Liver (tissue), 10 donors: ENCODE results near the gene TFR2. TPM values are rescaled to one million over a fixed set of nuclear protein-coding genes. Genes with fewer than 3 reads are reported as not detected.
A peak's percentile ranks its signal among the peaks of the same experiment; 100 is the strongest.

Experiments used
- DNase-seq: peaks from one replicate; pipeline ENCODE4 v3.0.0-alpha.2; 2017; ENCODE audit warnings: low spot score
- H3K27ac ChIP-seq, 2 donors: one replicate each; pipeline ENCODE4 v1.7.0; 2013; ENCODE audit warnings: inconsistent platforms in 2 of 2, low read length in 2 of 2, control low read depth in 1 of 2, low read depth in 1 of 2, mild to moderate bottlenecking in 1 of 2
- H3K27me3 ChIP-seq, 4 donors: one replicate each; pipeline versions ENCODE4 v1.6.1 to v1.7.0; 2013; ENCODE audit warnings: low read length in 3 of 4, inconsistent platforms in 1 of 4, mild to moderate bottlenecking in 1 of 4, moderate library complexity in 1 of 4; ENCODE audit not compliant: control insufficient read depth in 4 of 4, insufficient read depth in 4 of 4
- H3K36me3 ChIP-seq, 4 donors: one replicate each; pipeline versions ENCODE4 v1.6.1 to v1.7.0; 2013; ENCODE audit warnings: low read length in 3 of 4, mild to moderate bottlenecking in 3 of 4, low read depth in 1 of 4, moderate library complexity in 1 of 4; ENCODE audit not compliant: control insufficient read depth in 4 of 4, insufficient read depth in 3 of 4
- H3K4me1 ChIP-seq, 4 donors: one replicate each; pipeline versions ENCODE4 v1.6.1 to v1.7.0; 2013; ENCODE audit warnings: low read length in 3 of 4, mild to moderate bottlenecking in 3 of 4, moderate library complexity in 1 of 4; ENCODE audit not compliant: control insufficient read depth in 4 of 4, insufficient read depth in 4 of 4
- H3K4me3 ChIP-seq, 3 donors: one replicate each; pipeline versions ENCODE4 v1.6.1 to v1.7.0; 2013; ENCODE audit warnings: low read length in 3 of 3, control low read depth in 1 of 3, low read depth in 1 of 3, mild to moderate bottlenecking in 1 of 3
- H3K9ac ChIP-seq, 2 donors: one replicate each; pipeline ENCODE4 v1.7.0; 2013; ENCODE audit warnings: low read length in 2 of 2, mild to moderate bottlenecking in 2 of 2, moderate library complexity in 2 of 2, control low read depth in 1 of 2, low read depth in 1 of 2
- H3K9me3 ChIP-seq, 4 donors: one replicate each; pipeline versions ENCODE4 v1.6.1 to v1.7.0; 2013; ENCODE audit warnings: low read length in 3 of 4; ENCODE audit not compliant: control insufficient read depth in 4 of 4
- EGR1 ChIP-seq, 2 donors: IDR thresholded peaks; 2 replicates each; pipeline ENCODE4 v1.6.1; 2016 to 2018; ENCODE audit warnings: antibody characterized with exemption in 2 of 2, low read depth in 2 of 2
- FOXA1 ChIP-seq: IDR thresholded peaks from 2 replicates; pipeline ENCODE4 v1.6.1; 2016; ENCODE audit warnings: antibody characterized with exemption
- GABPA ChIP-seq, 2 donors: IDR thresholded peaks in 1 of 2; conservative IDR thresholded peaks in 1 of 2; 2 replicates each; pipeline ENCODE4 v1.6.1; 2016; ENCODE audit warnings: antibody characterized with exemption in 2 of 2, mild to moderate bottlenecking in 1 of 2, moderate library complexity in 1 of 2
- JUND ChIP-seq, 2 donors: IDR thresholded peaks; 2 replicates each; pipeline ENCODE4 v1.6.1; 2016; ENCODE audit warnings: antibody characterized with exemption in 2 of 2
- RAD21 ChIP-seq, 2 donors: IDR thresholded peaks; 2 replicates each; pipeline ENCODE4 v1.6.1; 2016; ENCODE audit warnings: antibody characterized with exemption in 2 of 2, mild to moderate bottlenecking in 2 of 2
- RXRA ChIP-seq, 2 donors: IDR thresholded peaks; 2 replicates each; pipeline ENCODE4 v1.6.1; 2017 to 2018; ENCODE audit warnings: antibody characterized with exemption in 2 of 2, mild to moderate bottlenecking in 1 of 2
- TAF1 ChIP-seq: conservative IDR thresholded peaks from 2 replicates; pipeline ENCODE4 v1.6.1; 2016; ENCODE audit warnings: antibody characterized with exemption, mild to moderate bottlenecking
- YY1 ChIP-seq: IDR thresholded peaks from 2 replicates; pipeline ENCODE4 v1.6.1; 2016; ENCODE audit warnings: antibody characterized with exemption, mild to moderate bottlenecking
- WGBS: extraction: QIAGEN DNeasy Blood & Tissue Kit; methylation state at CpG from one replicate; pipeline ENCODE4 v1.1.7; 2013; 5-methylcytosine and 5-hydroxymethylcytosine counted together
- polyA plus RNA-seq, 2 donors: library from polyadenylated mRNA; stranded (reverse) in 1 of 2; unstranded in 1 of 2; fragments of 200-250 nt in 1 of 2; fragments of >200 nt in 1 of 2; fragmentation: Nextera tagmentation in 1 of 2; extraction: Ambion mirVana in 1 of 2; gene quantifications; one replicate each; pipeline versions ENCODE4 v1.2.1 to v1.2.3, GENCODE V29; 2013 to 2015
- small RNA-seq: library from RNA; depleted of rRNA; stranded (forward); fragments of <200 nt; gene quantifications from one replicate; pipeline ENCODE3, GENCODE V24; 2014
- total RNA-seq, 2 donors: library from RNA; depleted of rRNA; stranded (reverse); fragments of >200 nt; gene quantifications; one replicate each; pipeline ENCODE4 v1.2.3, GENCODE V29; 2014
- TF ChIP-seq, protein P1 (sequence below): IDR thresholded peaks from 2 replicates; pipeline ENCODE4 v1.6.1; 2016; ENCODE audit warnings: antibody characterized with exemption, mild to moderate bottlenecking
- TF ChIP-seq, protein P2 (sequence below): IDR thresholded peaks from 2 replicates; pipeline ENCODE4 v1.6.1; 2016; ENCODE audit warnings: antibody characterized with exemption
- TF ChIP-seq, protein P3 (sequence below): IDR thresholded peaks from 2 replicates; pipeline ENCODE4 v1.6.1; 2016; ENCODE audit warnings: antibody characterized with exemption
- donor health status: healthy.
- donor health status: healthy.
- donor health status: healthy.
- donor health status: healthy.
- donor health status: healthy.

Gene TFR2
- total and polyA plus RNA-seq, 4 donors = 276 to 663 (median 356) TPM

DNA sequence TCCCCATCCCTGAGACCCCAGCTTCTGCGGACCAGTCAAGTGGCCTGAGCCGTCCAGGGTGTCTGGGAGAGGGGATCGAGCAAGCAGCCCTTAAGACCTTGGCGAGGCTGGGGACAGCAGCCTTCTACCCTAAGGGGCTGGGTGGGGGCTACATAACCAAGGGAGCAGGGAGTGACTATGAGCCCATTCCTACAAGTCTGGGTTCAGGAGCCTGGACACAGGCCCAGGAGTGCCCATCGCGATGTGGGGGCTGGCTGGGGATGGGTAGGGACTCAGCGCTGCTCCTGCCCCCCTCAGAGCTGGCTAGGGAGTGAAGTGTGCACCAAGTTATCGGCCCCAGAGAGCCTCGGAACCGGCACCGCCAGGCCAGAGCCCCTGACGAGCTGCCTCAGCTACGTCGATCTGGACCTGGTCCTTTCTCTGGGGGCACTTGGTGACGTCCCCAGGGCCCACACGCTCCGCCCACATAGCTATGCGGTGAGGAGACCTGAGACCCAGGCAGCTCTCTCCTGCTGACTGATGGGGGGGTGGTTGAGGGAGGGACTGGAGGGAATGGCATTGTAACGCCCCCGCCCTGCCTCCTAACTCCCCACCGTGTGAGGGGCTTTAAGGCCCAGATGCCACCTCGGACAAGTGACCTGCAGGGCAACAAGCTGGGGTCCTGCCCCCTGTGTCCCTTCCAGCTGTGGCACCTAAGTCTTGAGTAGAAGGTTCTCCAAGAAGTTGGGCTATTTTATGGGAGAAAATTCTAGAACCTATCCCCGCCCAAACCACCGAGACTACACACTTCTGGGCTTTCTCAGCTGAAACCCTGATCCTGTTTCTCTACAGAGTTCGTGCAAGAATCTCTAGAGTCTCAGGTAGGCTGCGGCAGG, 70.2 kb downstream of the TFR2 start:
- H3K27ac ChIP-seq = peak overlapping the region; percentile 20 to 51
- 53% methylated on average over 26 of the region's 26 CpGs for WGBS
- H3K9me3 ChIP-seq = no peaks in the 10 kb centered on the region
- H3K4me1 ChIP-seq = peaks cover 20 to 61% (median 45%) of the 10 kb centered on the region in 4 donors
- H3K4me3 ChIP-seq = no peak overlapping the region
- peaks cover 0 to 4% (median 3%) of the 10 kb centered on the region in 4 donors for H3K36me3 ChIP-seq
- H3K9ac ChIP-seq = no peak overlapping the region
- no peak for TF ChIP-seq GABPA (IDR thresholded peaks at IDR 0.05 in 1 of 2, conservative IDR thresholded peaks at IDR 0.05 in 1 of 2)
- no peak for TF ChIP-seq RAD21 (IDR thresholded peaks at IDR 0.05)
- TF ChIP-seq, protein P1, sequence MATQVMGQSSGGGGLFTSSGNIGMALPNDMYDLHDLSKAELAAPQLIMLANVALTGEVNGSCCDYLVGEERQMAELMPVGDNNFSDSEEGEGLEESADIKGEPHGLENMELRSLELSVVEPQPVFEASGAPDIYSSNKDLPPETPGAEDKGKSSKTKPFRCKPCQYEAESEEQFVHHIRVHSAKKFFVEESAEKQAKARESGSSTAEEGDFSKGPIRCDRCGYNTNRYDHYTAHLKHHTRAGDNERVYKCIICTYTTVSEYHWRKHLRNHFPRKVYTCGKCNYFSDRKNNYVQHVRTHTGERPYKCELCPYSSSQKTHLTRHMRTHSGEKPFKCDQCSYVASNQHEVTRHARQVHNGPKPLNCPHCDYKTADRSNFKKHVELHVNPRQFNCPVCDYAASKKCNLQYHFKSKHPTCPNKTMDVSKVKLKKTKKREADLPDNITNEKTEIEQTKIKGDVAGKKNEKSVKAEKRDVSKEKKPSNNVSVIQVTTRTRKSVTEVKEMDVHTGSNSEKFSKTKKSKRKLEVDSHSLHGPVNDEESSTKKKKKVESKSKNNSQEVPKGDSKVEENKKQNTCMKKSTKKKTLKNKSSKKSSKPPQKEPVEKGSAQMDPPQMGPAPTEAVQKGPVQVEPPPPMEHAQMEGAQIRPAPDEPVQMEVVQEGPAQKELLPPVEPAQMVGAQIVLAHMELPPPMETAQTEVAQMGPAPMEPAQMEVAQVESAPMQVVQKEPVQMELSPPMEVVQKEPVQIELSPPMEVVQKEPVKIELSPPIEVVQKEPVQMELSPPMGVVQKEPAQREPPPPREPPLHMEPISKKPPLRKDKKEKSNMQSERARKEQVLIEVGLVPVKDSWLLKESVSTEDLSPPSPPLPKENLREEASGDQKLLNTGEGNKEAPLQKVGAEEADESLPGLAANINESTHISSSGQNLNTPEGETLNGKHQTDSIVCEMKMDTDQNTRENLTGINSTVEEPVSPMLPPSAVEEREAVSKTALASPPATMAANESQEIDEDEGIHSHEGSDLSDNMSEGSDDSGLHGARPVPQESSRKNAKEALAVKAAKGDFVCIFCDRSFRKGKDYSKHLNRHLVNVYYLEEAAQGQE = no peak
- no peak for TF ChIP-seq RXRA (IDR thresholded peaks at IDR 0.05)
- no peak for TF ChIP-seq TAF1
- no peak for TF ChIP-seq EGR1 (IDR thresholded peaks at IDR 0.05; ENCODE audit: low read depth in 2 of 2)
- TF ChIP-seq, protein P2, sequence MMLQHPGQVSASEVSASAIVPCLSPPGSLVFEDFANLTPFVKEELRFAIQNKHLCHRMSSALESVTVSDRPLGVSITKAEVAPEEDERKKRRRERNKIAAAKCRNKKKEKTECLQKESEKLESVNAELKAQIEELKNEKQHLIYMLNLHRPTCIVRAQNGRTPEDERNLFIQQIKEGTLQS = no peak
- no peak for TF ChIP-seq YY1
- no peak for TF ChIP-seq FOXA1
- TF ChIP-seq JUND (IDR thresholded peaks at IDR 0.05) = no peak
- TF ChIP-seq, protein P3, sequence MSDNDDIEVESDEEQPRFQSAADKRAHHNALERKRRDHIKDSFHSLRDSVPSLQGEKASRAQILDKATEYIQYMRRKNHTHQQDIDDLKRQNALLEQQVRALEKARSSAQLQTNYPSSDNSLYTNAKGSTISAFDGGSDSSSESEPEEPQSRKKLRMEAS = no peak
- no peak for DNase-seq
- no peaks in the 10 kb centered on the region for H3K27me3 ChIP-seq

Small RNA genes within 50 kb of the gene (small RNA-seq; reads per million reads assigned to genes)
- not detected for gene SAP25

Other genes starting within 250 kb of the TFR2 start
- 1 to 10 TPM; 1.4 to 2.3 TPM for gene ZCWPW1, start 212.8 kb downstream of the TFR2 start, total RNA-seq
- 1 to 10 TPM; 3.3 TPM for gene ZCWPW1, start 212.8 kb downstream of the TFR2 start, polyA plus RNA-seq
- gene MEPCE, start 211.7 kb downstream of the TFR2 start, total RNA-seq = 10 to 100 TPM; 13.5 to 19.6 TPM
- 10 to 100 TPM in 1 of 2 donors, 1 to 10 TPM in 1; 6.7 to 21.8 TPM for gene MEPCE, start 211.7 kb downstream of the TFR2 start, polyA plus RNA-seq
- gene PPP1R35, start 205.1 kb downstream of the TFR2 start, total RNA-seq = 1 to 10 TPM; 6.6 to 7.4 TPM
- 10 to 100 TPM in 1 of 2 donors, 1 to 10 TPM in 1; 7.8 to 12.2 TPM for gene PPP1R35, start 205.1 kb downstream of the TFR2 start, polyA plus RNA-seq
- under 1 TPM; 0.17 to 0.33 TPM for gene SPACDR, start 177.3 kb downstream of the TFR2 start, total RNA-seq
- gene SPACDR, start 177.3 kb downstream of the TFR2 start, polyA plus RNA-seq = under 1 TPM in 1 of 2 donors, not detected in 1; 0.06 TPM
- 10 to 100 TPM in 1 of 2 donors, 1 to 10 TPM in 1; 6.9 to 21.2 TPM for gene TSC22D4, start 162.3 kb downstream of the TFR2 start, total RNA-seq
- gene TSC22D4, start 162.3 kb downstream of the TFR2 start, polyA plus RNA-seq = 10 to 100 TPM in 1 of 2 donors, 1 to 10 TPM in 1; 5.5 to 15.9 TPM
- gene NYAP1, start 157.6 kb downstream of the TFR2 start, total RNA-seq = under 1 TPM; 0.08 to 0.09 TPM
- gene NYAP1, start 157.6 kb downstream of the TFR2 start, polyA plus RNA-seq = under 1 TPM in 1 of 2 donors, not detected in 1; 0.29 TPM
- gene AGFG2, start 102.3 kb downstream of the TFR2 start, total RNA-seq = 10 to 100 TPM; 37.2 to 48.8 TPM
- 10 to 100 TPM; 37.4 to 47.2 TPM for gene AGFG2, start 102.3 kb downstream of the TFR2 start, polyA plus RNA-seq
- under 1 TPM in 1 of 2 donors, not detected in 1; 0.33 TPM for gene SAP25, start 67.7 kb downstream of the TFR2 start, total RNA-seq
- under 1 TPM; 0.56 to 0.84 TPM for gene SAP25, start 67.7 kb downstream of the TFR2 start, polyA plus RNA-seq
- 10 to 100 TPM in 1 of 2 donors, 1 to 10 TPM in 1; 8.2 to 25.8 TPM for gene LRCH4, start 55.4 kb downstream of the TFR2 start, total RNA-seq
- gene LRCH4, start 55.4 kb downstream of the TFR2 start, polyA plus RNA-seq = 10 to 100 TPM in 1 of 2 donors, 1 to 10 TPM in 1; 9.1 to 16.9 TPM
- gene FBXO24, start 55.2 kb downstream of the TFR2 start, total RNA-seq = 1 to 10 TPM in 1 of 2 donors, under 1 TPM in 1; 0.67 to 1.3 TPM
- gene FBXO24, start 55.2 kb downstream of the TFR2 start, polyA plus RNA-seq = under 1 TPM; 0.25 to 0.32 TPM
- 10 to 100 TPM in 1 of 2 donors, 1 to 10 TPM in 1; 6.7 to 13.1 TPM for gene PCOLCE, start 39.2 kb downstream of the TFR2 start, total RNA-seq
- 10 to 100 TPM; 10.4 to 38.2 TPM for gene PCOLCE, start 39.2 kb downstream of the TFR2 start, polyA plus RNA-seq
- 1 to 10 TPM; 3.5 to 6.3 TPM for gene MOSPD3, start 29.0 kb downstream of the TFR2 start, total RNA-seq
- gene MOSPD3, start 29.0 kb downstream of the TFR2 start, polyA plus RNA-seq = 10 to 100 TPM; 10.8 to 15.7 TPM
- not detected for gene ACTL6B, start 14.9 kb upstream of the TFR2 start, total RNA-seq
- not detected for gene ACTL6B, start 14.9 kb upstream of the TFR2 start, polyA plus RNA-seq
- 10 to 100 TPM; 57.9 to 88.5 TPM for gene GNB2, start 32.2 kb upstream of the TFR2 start, total RNA-seq
- gene GNB2, start 32.2 kb upstream of the TFR2 start, polyA plus RNA-seq = 100 to 1,000 TPM in 1 of 2 donors, 10 to 100 TPM in 1; 37.6 to 133 TPM
- gene GIGYF1, start 52.7 kb upstream of the TFR2 start, total RNA-seq = 10 to 100 TPM; 12.7 TPM
- gene GIGYF1, start 52.7 kb upstream of the TFR2 start, polyA plus RNA-seq = 1 to 10 TPM; 6.8 to 7.5 TPM
- gene POP7, start 64.6 kb upstream of the TFR2 start, total RNA-seq = 10 to 100 TPM; 19.1 to 36.6 TPM
- 10 to 100 TPM; 31.1 to 40.1 TPM for gene POP7, start 64.6 kb upstream of the TFR2 start, polyA plus RNA-seq
- gene EPO, start 78.9 kb upstream of the TFR2 start, total RNA-seq = 1 to 10 TPM; 1.3 to 1.5 TPM
- 10 to 100 TPM in 1 of 2 donors, 1 to 10 TPM in 1; 5.3 to 22.9 TPM for gene EPO, start 78.9 kb upstream of the TFR2 start, polyA plus RNA-seq
- gene ZAN, start 92.0 kb upstream of the TFR2 start, total RNA-seq = under 1 TPM in 1 of 2 donors, not detected in 1; under 0.01 TPM
- under 1 TPM in 1 of 2 donors, not detected in 1; 0.08 TPM for gene ZAN, start 92.0 kb upstream of the TFR2 start, polyA plus RNA-seq
- gene EPHB4, start 186.0 kb upstream of the TFR2 start, total RNA-seq = 10 to 100 TPM; 48.6 to 53.0 TPM
- gene EPHB4, start 186.0 kb upstream of the TFR2 start, polyA plus RNA-seq = 10 to 100 TPM; 14.4 to 51.3 TPM
- gene SLC12A9, start 211.2 kb upstream of the TFR2 start, total RNA-seq = 10 to 100 TPM; 10.5 to 17.2 TPM
- 1 to 10 TPM; 1.8 to 8.4 TPM for gene SLC12A9, start 211.2 kb upstream of the TFR2 start, polyA plus RNA-seq
- gene TRIP6, start 225.8 kb upstream of the TFR2 start, total RNA-seq = 10 to 100 TPM; 14.6 to 18.6 TPM
- gene TRIP6, start 225.8 kb upstream of the TFR2 start, polyA plus RNA-seq = 10 to 100 TPM; 17.7 to 30.7 TPM
- gene SRRT, start 233.6 kb upstream of the TFR2 start, total RNA-seq = 10 to 100 TPM; 28.6 to 45.0 TPM
- gene SRRT, start 233.6 kb upstream of the TFR2 start, polyA plus RNA-seq = 10 to 100 TPM; 27.2 to 32.1 TPM
- gene UFSP1, start 248.2 kb upstream of the TFR2 start, total RNA-seq = 1 to 10 TPM; 3.1 to 4.9 TPM
- gene UFSP1, start 248.2 kb upstream of the TFR2 start, polyA plus RNA-seq = 1 to 10 TPM; 2.3 to 3.4 TPM